ENCODE data around the gene CSNK1D.

- TF ChIP-seq CTCF (IDR thresholded peaks at IDR 0.05) (no peak), EZH2 (IDR thresholded peaks at IDR 0.05; ENCODE audit: borderline replicate concordance, insufficient read depth, low read depth, low read length, poor library complexity, severe bottlenecking) (no peak)
Measured at GRCh38 chr17:82246365-82247181, 26.9 kb downstream of the CSNK1D start.

Measured in B cell (primary cell).